HCT116 (cell line): ENCODE data around the gene RBP2. TPM values are rescaled to one million over a fixed set of nuclear protein-coding genes. Genes with fewer than 3 reads are reported as not detected.

Experiments
- ATAC-seq: fragments of 200-7000 bp; cut with Tn5 transposase; 2 replicates; pipeline ENCODE4 v1.9.1; 2020; ENCODE audit warnings: mild to moderate bottlenecking, moderate library complexity
- BruUV-seq: library from RNA; stranded (reverse); fragments of 400-500 nt; replicated peaks from 2 replicates; lab custom pipeline; 2021; lab: Mats Ljungman, UMichigan
- CTCF ChIA-PET: fragments of 300-600 bp; sonication (Branson Sonifier 250); formaldehyde crosslinking; loops from one replicate; lab custom pipeline; 2021; ENCODE audit warnings: antibody characterized with exemption; lab: Charles Lee
- POLR2A ChIA-PET: fragments of 300-600, 350-600 bp; sonication (Branson Sonifier 250); formaldehyde crosslinking; loops from one replicate; lab custom pipeline; 2021; ENCODE audit warnings: antibody characterized with exemption; lab: Charles Lee
- RAD21 ChIA-PET, 2 experiments: fragments of 300-600 bp; sonication (Branson Sonifier 250); formaldehyde crosslinking; loops; one replicate each; lab custom pipeline; 2023; ENCODE audit warnings: low total read pairs in 2 of 2; ENCODE audit not compliant: uncharacterized antibody in 2 of 2, unreplicated experiment in 2 of 2, low non-redundant PET in 1 of 2; lab: Charles Lee
- DNase-seq: peaks from one replicate; pipeline ENCODE4 v3.0.0-alpha.2; 2010; ENCODE audit warnings: low read depth, low spot score
- H2AFZ ChIP-seq: fragments of 200-600 bp; shearing (Covaris generic), sonication (generic); 2 replicates; pipeline ENCODE4 v1.6.1; 2017; ENCODE audit warnings: low read depth, mixed run types, mixed read lengths, antibody characterized with exemption, low read length; ENCODE audit not compliant: poor library complexity, severe bottlenecking
- H3K27ac ChIP-seq: 2 replicates; pipeline ENCODE4 v1.5.1; 2012; ENCODE audit warnings: low read depth, low read length
- H3K27me3 ChIP-seq: fragments of 200-600 bp; sonication (generic); 2 replicates; pipeline ENCODE4 v1.6.1; 2016; ENCODE audit warnings: mixed run types, low read length, mixed read lengths; ENCODE audit not compliant: insufficient read depth
- H3K36me3 ChIP-seq, 2 experiments: fragments of 200-500 bp in 1 of 2; fragments of 200-600 bp in 1 of 2; sonication (Bioruptor generic) in 1 of 2; sonication (generic) in 1 of 2; 2 replicates each; pipeline versions ENCODE4 v1.5.1 to v1.6.1; 2014 to 2016; ENCODE audit warnings: low read length in 2 of 2, inconsistent platforms in 1 of 2, mixed read lengths in 1 of 2, mixed run types in 1 of 2; ENCODE audit not compliant: insufficient read depth in 2 of 2, control insufficient read depth in 1 of 2
- H3K4me1 ChIP-seq, 2 experiments: fragments of 200-600 bp in 1 of 2; sonication (generic) in 1 of 2; 2 replicates each; pipeline versions ENCODE4 v1.5.1 to v1.6.1; 2012 to 2017; ENCODE audit warnings: low read length in 2 of 2, inconsistent platforms in 1 of 2, mild to moderate bottlenecking in 1 of 2, mixed read lengths in 1 of 2, mixed run types in 1 of 2, moderate library complexity in 1 of 2; ENCODE audit not compliant: insufficient read depth in 2 of 2, control insufficient read depth in 1 of 2
- H3K4me2 ChIP-seq: fragments of 200-600 bp; sonication (generic); 2 replicates; pipeline ENCODE4 v1.6.1; 2017; ENCODE audit warnings: mixed run types, low read length, mixed read lengths
- H3K4me3 ChIP-seq, 2 experiments: fragments of 200-600 bp in 1 of 2; sonication (generic) in 1 of 2; replicated peaks in 1 of 2; 2 replicates each; pipeline ENCODE4 v1.5.1; 2011 to 2016; ENCODE audit warnings: low read length in 2 of 2, control low read depth in 1 of 2, low read depth in 1 of 2, mild to moderate bottlenecking in 1 of 2, mixed read lengths in 1 of 2, mixed run types in 1 of 2
- H3K79me2 ChIP-seq: fragments of 200-600 bp; sonication (generic); 2 replicates; pipeline ENCODE4 v1.6.1; 2017; ENCODE audit warnings: mild to moderate bottlenecking, mixed run types, low read length, moderate library complexity, mixed read lengths; ENCODE audit not compliant: insufficient read depth
- H3K9ac ChIP-seq: fragments of 200-600 bp; sonication (generic); 2 replicates; pipeline ENCODE4 v1.6.1; 2016; ENCODE audit warnings: low read length, mixed read lengths
- H3K9me2 ChIP-seq: fragments of 200-600 bp; sonication (generic), shearing (Covaris generic); 2 replicates; pipeline ENCODE4 v1.6.1; 2017; ENCODE audit warnings: mixed run types, mild to moderate bottlenecking, moderate library complexity; ENCODE audit not compliant: insufficient read depth
- H3K9me3 ChIP-seq, 2 experiments: fragments of 200-500 bp in 1 of 2; fragments of 200-600 bp in 1 of 2; sonication (Bioruptor generic) in 1 of 2; sonication (generic) in 1 of 2; 2 replicates each; pipeline ENCODE4 v1.6.1; 2014 to 2017; ENCODE audit warnings: low read length in 2 of 2, mixed read lengths in 2 of 2, inconsistent platforms in 1 of 2, low read depth in 1 of 2, mild to moderate bottlenecking in 1 of 2, mixed run types in 1 of 2, moderate library complexity in 1 of 2; ENCODE audit not compliant: control insufficient read depth in 1 of 2, insufficient read depth in 1 of 2
- H4K20me1 ChIP-seq: fragments of 200-600 bp; sonication (generic), shearing (Covaris generic); 2 replicates; pipeline ENCODE4 v1.6.1; 2017; ENCODE audit warnings: mixed run types, mild to moderate bottlenecking, moderate library complexity; ENCODE audit not compliant: insufficient read depth
- CBX3 ChIP-seq: IDR thresholded peaks from 2 replicates; pipeline ENCODE4 v1.6.1; 2012; ENCODE audit warnings: low read depth
- CEBPB ChIP-seq: IDR thresholded peaks from 2 replicates; pipeline ENCODE4 v1.6.1; 2012; ENCODE audit warnings: low read depth
- CTCF ChIP-seq, 3 experiments: fragments of 200-600 bp in 1 of 3; sonication (generic) in 1 of 3; IDR thresholded peaks in 2 of 3; conservative IDR thresholded peaks in 1 of 3; 2 replicates each; pipeline ENCODE4 v1.5.1; 2012 to 2017; ENCODE audit warnings: low read depth in 2 of 3, low read length in 2 of 3, antibody characterized with exemption in 1 of 3, borderline replicate concordance in 1 of 3, control low read depth in 1 of 3, mild to moderate bottlenecking in 1 of 3, mixed read lengths in 1 of 3, mixed run types in 1 of 3, moderate library complexity in 1 of 3; ENCODE audit not compliant: insufficient read depth in 1 of 3
- EZH2 ChIP-seq: fragments of 200-600 bp; sonication (generic); IDR thresholded peaks from 2 replicates; pipeline ENCODE4 v1.6.1; 2017; ENCODE audit warnings: antibody characterized with exemption, mixed run types
- EZH2phosphoT487 ChIP-seq: fragments of 200-600 bp; IDR thresholded peaks from 2 replicates; pipeline ENCODE4 v1.6.1; 2018; ENCODE audit warnings: antibody characterized with exemption, borderline replicate concordance
- FOSL1 ChIP-seq: IDR thresholded peaks from 2 replicates; pipeline ENCODE4 v1.6.1; 2012; ENCODE audit warnings: low read depth
- MAX ChIP-seq: IDR thresholded peaks from 2 replicates; pipeline ENCODE4 v1.6.1; 2012
- POLR2A ChIP-seq: IDR thresholded peaks from 2 replicates; pipeline ENCODE4 v1.7.0; 2011; ENCODE audit warnings: borderline replicate concordance; ENCODE audit not compliant: insufficient read depth, insufficient read length; ENCODE audit errors: extremely low read depth
- POLR2AphosphoS5 ChIP-seq: IDR thresholded peaks from 2 replicates; pipeline ENCODE4 v1.6.1; 2011; ENCODE audit warnings: mild to moderate bottlenecking, low read depth, low read length, moderate library complexity
- RAD21 ChIP-seq: IDR thresholded peaks from 2 replicates; pipeline ENCODE4 v1.6.1; 2012; ENCODE audit warnings: low read depth, mild to moderate bottlenecking
- REST ChIP-seq: IDR thresholded peaks from 2 replicates; pipeline ENCODE4 v1.6.1; 2012; ENCODE audit warnings: low read depth
- SIN3A ChIP-seq: IDR thresholded peaks from 2 replicates; pipeline ENCODE4 v1.6.1; 2012; ENCODE audit warnings: low read depth
- SP1 ChIP-seq: IDR thresholded peaks from 2 replicates; pipeline ENCODE4 v1.6.1; 2012; ENCODE audit warnings: low read depth
- SRF ChIP-seq: IDR thresholded peaks from 2 replicates; pipeline ENCODE4 v1.6.1; 2012; ENCODE audit warnings: low read depth
- YY1 ChIP-seq: IDR thresholded peaks from 2 replicates; pipeline ENCODE4 v1.6.1; 2011; ENCODE audit warnings: low read length, low read depth, moderate library complexity, mild to moderate bottlenecking; ENCODE audit not compliant: insufficient replicate concordance; ENCODE audit errors: extremely low read depth
- ZFX ChIP-seq: fragments of 450-650 bp; IDR thresholded peaks from 2 replicates; pipeline ENCODE4 v1.6.1; 2017
- ZNF274 ChIP-seq: fragments of 200-500 bp; sonication (Bioruptor generic); IDR thresholded peaks from 2 replicates; pipeline ENCODE4 v1.6.1; 2014; ENCODE audit warnings: mild to moderate bottlenecking, low read depth, low read length, inconsistent platforms
- intact Hi-C: fragments of 100-400 bp; cut with micrococcal nuclease; formaldehyde crosslinking; loops from 2 replicates; pipeline ENCODE4 v1.10.0; 2022
- total RNA-seq: library from RNA; stranded (reverse); gene quantifications from one replicate; pipeline ENCODE4 v1.2.1, GENCODE V29; 2021; ENCODE audit not compliant: unreplicated experiment

The RBP2 gene
- total RNA-seq, 1 experiment from 2014 or later = not detected

- TF ChIP-seq REST (no peak), POLR2AphosphoS5 (no peak), SIN3A (no peak), RAD21 (no peak)
Measured at GRCh38 chr3:139441656-139442055, 34.7 kb downstream of the RBP2 start (continued).

- Histone ChIP-seq H4K20me1 (no peaks in the 10 kb centered on the region), H3K79me2 (no peaks in the 10 kb centered on the region), H3K4me1 (no peaks in the 10 kb centered on the region), H3K27ac (no peak overlapping the region), H3K9me2 (no peaks in the 10 kb centered on the region), H3K9ac (no peak overlapping the region), H3K9me3 (no peaks in the 10 kb centered on the region), H3K4me2 (no peak overlapping the region), H3K36me3 (no peaks in the 10 kb centered on the region), H3K4me3 (no peak overlapping the region), H3K27me3 (no peaks in the 10 kb centered on the region), H2AFZ (no peak overlapping the region)
- DNase-seq = no peak
- CTCF ChIA-PET = no interaction called here
- no TSS peak for BruUV-seq
- RAD21 ChIA-PET = no interaction called here
- ATAC-seq = no peak
- POLR2A ChIA-PET = no interaction called here
- intact Hi-C loops = no loop called here
- TF ChIP-seq RAD21 (no peak), SP1 (no peak), EZH2phosphoT487 (no peak), CEBPB (no peak), ZFX (no peak), POLR2A (no peak), FOSL1 (no peak), MAX (no peak), CBX3 (no peak), EZH2 (no peak), SIN3A (no peak), SRF (no peak), YY1 (no peak), CTCF (IDR thresholded peaks at IDR 0.05 in 2 of 3, conservative IDR thresholded peaks at IDR 0.05 in 1 of 3; ENCODE audit: borderline replicate concordance in 1 of 3, insufficient read depth in 1 of 3, low read depth in 2 of 3, low read length in 2 of 3) (no peak), POLR2AphosphoS5 (no peak), ZNF274 (no peak)
Measured at GRCh38 chr3:139440639-139441556, 35.4 kb downstream of the RBP2 start.
